H1 (cell line): ENCODE results near the gene KNCN.

Experiments
- HDAC6 ChIP-seq: IDR thresholded peaks from one replicate; pipeline ENCODE4 v1.7.1; 2012; ENCODE audit warnings: low read depth, mild to moderate bottlenecking, inconsistent platforms, low read length, moderate library complexity
- SIN3A ChIP-seq, 2 experiments: IDR thresholded peaks in 1 of 2; conservative IDR thresholded peaks in 1 of 2; 2 replicates each; pipeline ENCODE4 v1.6.1; 2011 to 2012; ENCODE audit warnings: low read length in 2 of 2, improper control_type of control experiment in 1 of 2, low read depth in 1 of 2, mild to moderate bottlenecking in 1 of 2
- TF ChIP-seq, protein P1 (sequence below): IDR thresholded peaks from 2 replicates; pipeline ENCODE4 v1.6.1; 2011; ENCODE audit warnings: low read length, improper control_type of control experiment

DNA sequence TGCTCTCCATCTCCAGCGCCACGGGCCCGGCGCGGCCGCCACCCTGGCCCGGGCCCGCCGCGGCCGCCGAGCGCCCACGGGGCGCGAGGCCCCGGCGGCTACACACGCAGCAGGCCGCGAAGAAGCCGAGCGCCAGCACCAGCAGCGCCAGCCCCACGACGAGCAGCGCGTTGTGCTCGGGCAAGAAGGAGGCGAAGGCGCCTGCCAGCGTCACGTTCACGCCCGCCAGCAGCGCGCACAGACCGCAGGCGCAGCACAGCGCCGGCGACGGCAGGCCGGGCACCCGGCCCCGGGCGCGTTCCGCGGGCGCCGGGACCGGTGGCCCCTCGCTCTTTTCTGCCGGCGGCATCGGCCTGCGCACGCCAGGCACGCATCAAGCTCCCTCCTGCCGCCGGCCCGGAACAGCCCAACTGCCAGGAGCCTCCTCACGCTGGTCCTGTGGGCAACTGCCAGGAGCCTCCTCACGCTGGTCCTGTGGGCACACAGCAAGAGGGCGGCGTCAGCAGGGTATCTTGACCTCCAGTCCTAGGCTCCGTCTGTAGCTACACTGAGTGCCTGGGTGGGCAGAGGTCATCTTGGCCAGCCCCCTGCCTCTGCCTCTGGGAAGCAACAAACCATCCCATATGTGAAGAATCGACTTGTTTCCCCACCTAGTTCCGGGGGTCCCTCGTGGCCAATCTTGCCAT, 18.1 kb downstream of the KNCN start:
- TF ChIP-seq SIN3A (conservative IDR thresholded peaks at IDR 0.05 in 1 of 2, IDR thresholded peaks at IDR 0.05 in 1 of 2; ENCODE audit: low read depth in 1 of 2, low read length in 2 of 2): no peak
- TF ChIP-seq, protein P1, sequence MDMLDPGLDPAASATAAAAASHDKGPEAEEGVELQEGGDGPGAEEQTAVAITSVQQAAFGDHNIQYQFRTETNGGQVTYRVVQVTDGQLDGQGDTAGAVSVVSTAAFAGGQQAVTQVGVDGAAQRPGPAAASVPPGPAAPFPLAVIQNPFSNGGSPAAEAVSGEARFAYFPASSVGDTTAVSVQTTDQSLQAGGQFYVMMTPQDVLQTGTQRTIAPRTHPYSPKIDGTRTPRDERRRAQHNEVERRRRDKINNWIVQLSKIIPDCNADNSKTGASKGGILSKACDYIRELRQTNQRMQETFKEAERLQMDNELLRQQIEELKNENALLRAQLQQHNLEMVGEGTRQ: no peak
- TF ChIP-seq HDAC6: no peak
